SK-N-SH (cell line): ENCODE results near the gene SLC51A. TPM values are rescaled to one million over a fixed set of nuclear protein-coding genes. Genes with fewer than 3 reads are reported as not detected.

Experiments used
- CTCF ChIA-PET: fragments of 300-600, 350-600 bp; formaldehyde crosslinking; extraction: SDS; loops from one replicate; lab custom pipeline; 2021; lab: Yijun Ruan, JAX
- POLR2A ChIA-PET: fragments of 350-600 bp; sonication (Branson Sonifier 250); formaldehyde crosslinking; extraction: SDS; loops from one replicate; lab custom pipeline; 2020; ENCODE audit warnings: antibody characterized with exemption, inconsistent platforms; lab: Yijun Ruan, JAX
- DNase-seq: peaks from one replicate; pipeline ENCODE4 v3.0.0; 2012
- H2AFZ ChIP-seq: fragments of 200-600 bp; sonication (generic); 2 replicates; pipeline ENCODE4 v1.8.1; 2016; ENCODE audit warnings: antibody characterized with exemption, mild to moderate bottlenecking, low read depth
- H3F3A ChIP-seq: fragments of 200-600 bp; sonication (generic); replicated peaks from 2 replicates; pipeline ENCODE3; 2016; ENCODE audit warnings: antibody characterized with exemption, mild to moderate bottlenecking; ENCODE audit not compliant: insufficient read depth
- H3K27ac ChIP-seq, 2 experiments: fragments of 200-500 bp in 1 of 2; fragments of 200-600 bp in 1 of 2; sonication (Bioruptor generic) in 1 of 2; sonication (generic), shearing (Covaris generic) in 1 of 2; 2 replicates each; pipeline versions ENCODE4 v1.5.1 to v1.6.1; 2014 to 2016; ENCODE audit warnings: low read depth in 2 of 2, inconsistent platforms in 1 of 2, low read length in 1 of 2, mild to moderate bottlenecking in 1 of 2, mixed read lengths in 1 of 2
- H3K27me3 ChIP-seq: fragments of 200-600 bp; sonication (generic), shearing (Covaris generic); 2 replicates; pipeline ENCODE4 v1.6.1; 2016; ENCODE audit warnings: mixed run types; ENCODE audit not compliant: insufficient read depth
- H3K36me3 ChIP-seq, 2 experiments: fragments of 200-500 bp in 1 of 2; fragments of 200-600 bp in 1 of 2; sonication (Bioruptor generic) in 1 of 2; sonication (generic) in 1 of 2; replicated peaks in 1 of 2; 2 replicates each; pipeline versions ENCODE3 to v1.5.1; 2014 to 2016; ENCODE audit warnings: low read length in 1 of 2, mild to moderate bottlenecking in 1 of 2; ENCODE audit not compliant: insufficient read depth in 2 of 2, control insufficient read depth in 1 of 2
- H3K4me1 ChIP-seq, 2 experiments: fragments of 200-500 bp in 1 of 2; fragments of 200-600 bp in 1 of 2; sonication (Bioruptor generic) in 1 of 2; sonication (generic), shearing (Covaris generic) in 1 of 2; 2 replicates each; pipeline versions ENCODE4 v1.5.1 to v1.6.1; 2014 to 2016; ENCODE audit warnings: low read depth in 1 of 2, low read length in 1 of 2, mixed run types in 1 of 2; ENCODE audit not compliant: insufficient read depth in 2 of 2, control insufficient read depth in 1 of 2
- H3K4me2 ChIP-seq: fragments of 200-600 bp; sonication (generic), shearing (Covaris generic); 2 replicates; pipeline ENCODE4 v1.6.1; 2017; ENCODE audit warnings: mixed run types
- H3K4me3 ChIP-seq, 2 experiments: fragments of 200-500 bp in 1 of 2; fragments of 200-600 bp in 1 of 2; sonication (Bioruptor generic) in 1 of 2; sonication (generic), shearing (Covaris generic) in 1 of 2; 2 replicates each; pipeline versions ENCODE4 v1.5.1 to v1.8.1; 2014 to 2016; ENCODE audit warnings: low read depth in 2 of 2, inconsistent platforms in 1 of 2, low read length in 1 of 2, mild to moderate bottlenecking in 1 of 2, mixed read lengths in 1 of 2, moderate library complexity in 1 of 2
- H3K79me2 ChIP-seq: fragments of 200-600 bp; sonication (generic); 2 replicates; pipeline ENCODE4 v1.8.1; 2017; ENCODE audit warnings: mild to moderate bottlenecking; ENCODE audit not compliant: insufficient read depth
- H3K9ac ChIP-seq: fragments of 200-600 bp; sonication (generic); 2 replicates; pipeline ENCODE4 v1.6.1; 2017; ENCODE audit warnings: mixed run types
- H3K9me2 ChIP-seq: fragments of 200-600 bp; sonication (generic); 2 replicates; pipeline ENCODE4 v1.6.1; 2017; ENCODE audit warnings: mixed run types
- H3K9me3 ChIP-seq: fragments of 200-600 bp; sonication (generic); 2 replicates; pipeline ENCODE4 v1.6.1; 2017; ENCODE audit warnings: mixed run types, mild to moderate bottlenecking, moderate library complexity
- H4K20me1 ChIP-seq: fragments of 200-600 bp; sonication (generic); 2 replicates; pipeline ENCODE4 v1.6.1; 2017; ENCODE audit warnings: mild to moderate bottlenecking, mixed run types; ENCODE audit not compliant: insufficient read depth
- CHD2 ChIP-seq: fragments of 150-350 bp; IDR thresholded peaks from 2 replicates; pipeline ENCODE4 v1.6.1; 2018; ENCODE audit warnings: low read length; ENCODE audit not compliant: partially characterized antibody
- ELF1 ChIP-seq: IDR thresholded peaks from 2 replicates; pipeline ENCODE4 v1.4.0; 2012
- EP300 ChIP-seq, 2 experiments: IDR thresholded peaks; 2 replicates each; pipeline versions ENCODE4 v1.4.0 to v1.6.1; 2012; ENCODE audit warnings: borderline replicate concordance in 1 of 2, low read depth in 1 of 2, low read length in 1 of 2
- EZH2phosphoT487 ChIP-seq: fragments of 200-600 bp; sonication (generic); IDR thresholded peaks from 2 replicates; pipeline ENCODE4 v1.6.1; 2017; ENCODE audit warnings: low read depth, mixed run types, mild to moderate bottlenecking, antibody characterized with exemption, moderate library complexity, borderline replicate concordance
- FOXJ3 ChIP-seq: sonication (generic); formaldehyde crosslinking; IDR thresholded peaks from 2 replicates; pipeline ENCODE4 v1.5.1; 2020; ENCODE audit warnings: mild to moderate bottlenecking, missing genetic modification reagents
- FOXM1 ChIP-seq: IDR thresholded peaks from 2 replicates; pipeline ENCODE4 v1.4.0; 2012; ENCODE audit warnings: low read depth, mild to moderate bottlenecking
- GABPA ChIP-seq: IDR thresholded peaks from 2 replicates; pipeline ENCODE4 v1.4.0; 2012; ENCODE audit warnings: low read depth, mild to moderate bottlenecking
- GATA2 ChIP-seq: sonication (generic); formaldehyde crosslinking; IDR thresholded peaks from 2 replicates; pipeline ENCODE4 v1.5.0; 2020; ENCODE audit warnings: mild to moderate bottlenecking, missing genetic modification reagents
- JUND ChIP-seq: IDR thresholded peaks from 2 replicates; pipeline ENCODE4 v1.4.0; 2012
- NFIC ChIP-seq: IDR thresholded peaks from 2 replicates; pipeline ENCODE4 v1.4.0; 2012; ENCODE audit warnings: borderline replicate concordance
- RAD21 ChIP-seq: IDR thresholded peaks from 2 replicates; pipeline ENCODE4 v1.6.1; 2012; ENCODE audit warnings: mild to moderate bottlenecking, low read length
- RCOR1 ChIP-seq: fragments of 150-350 bp; IDR thresholded peaks from 2 replicates; pipeline ENCODE4 v1.6.1; 2017; ENCODE audit warnings: antibody characterized with exemption, low read length
- REST ChIP-seq: IDR thresholded peaks from 2 replicates; pipeline ENCODE4 v1.6.1; 2012; ENCODE audit warnings: mild to moderate bottlenecking, low read depth, low read length, moderate library complexity
- RFX5 ChIP-seq: IDR thresholded peaks from 2 replicates; pipeline ENCODE4 v1.6.1; 2012; ENCODE audit warnings: mild to moderate bottlenecking, improper control_type of control experiment, low read length
- TCF12 ChIP-seq: IDR thresholded peaks from 2 replicates; pipeline ENCODE4 v1.4.0; 2012
- WGBS: methylation state at CpG from one replicate; pipeline ENCODE4 v1.1.6; 2017; ENCODE audit warnings: low lambda C conversion rate; 5-methylcytosine and 5-hydroxymethylcytosine counted together
- polyA plus RNA-seq, 3 experiments: library from polyadenylated mRNA; depleted of rRNA; stranded (reverse); fragments of >200 nt; gene quantifications; 2 replicates each; pipeline ENCODE4 v1.2.3, GENCODE V29; 2012
- TF ChIP-seq, protein P1 (sequence below): IDR thresholded peaks from 2 replicates; pipeline ENCODE4 v1.4.0; 2012; ENCODE audit warnings: low read depth, borderline replicate concordance
- TF ChIP-seq, protein P2 (sequence below): IDR thresholded peaks from 2 replicates; pipeline ENCODE4; 2012

Gene SLC51A
- polyA plus RNA-seq, 1 of the 3 experiments (the other 2 are of a cell fraction), result not detected

DNA sequence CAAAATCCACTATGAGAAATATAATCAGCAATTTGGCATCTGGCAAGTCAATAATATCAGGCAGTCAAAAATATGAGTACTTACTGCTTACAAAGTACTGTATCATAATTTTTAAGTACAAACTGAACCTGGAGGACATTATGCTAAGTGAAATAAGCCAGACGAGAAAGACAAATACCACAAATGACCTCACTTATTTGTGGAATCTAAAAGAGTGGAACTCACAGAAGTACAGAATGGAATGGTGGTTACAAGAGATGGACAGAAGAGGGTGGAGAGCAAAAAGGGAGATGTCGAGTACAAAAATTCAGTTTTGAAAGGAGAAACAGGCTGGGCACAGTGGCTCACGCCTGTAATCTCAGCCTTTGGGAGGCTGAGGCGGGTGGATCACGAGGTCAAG, 58.8 kb downstream of the SLC51A start:
- Histone ChIP-seq H3K27ac (no peak overlapping the region), H3K79me2 (peaks cover 85% of the 10 kb centered on the region), H2AFZ (no peak overlapping the region), H3K36me3 (peaks cover 0 to 7% of the 10 kb centered on the region in 2 experiments), H4K20me1 (peaks cover 12% of the 10 kb centered on the region), H3F3A (peaks cover under 1% of the 10 kb centered on the region), H3K9me3 (no peaks in the 10 kb centered on the region), H3K4me2 (no peak overlapping the region), H3K9ac (no peak overlapping the region), H3K9me2 (no peaks in the 10 kb centered on the region), H3K27me3 (no peaks in the 10 kb centered on the region), H3K4me1 (peaks cover 5 to 15% of the 10 kb centered on the region in 2 experiments), H3K4me3 (no peak overlapping the region)
- no peak for TF ChIP-seq JUND
- TF ChIP-seq RCOR1, result no peak
- DNase-seq, result no peak
- ChIA-PET POLR2A (no interaction called here), CTCF (interaction anchor here (1.0 kb wide), 1 partner anchor 21 kb away, joined by 4 read pairs; no protein-coding TSS in a partner anchor)
- 92% methylated on average over 5 of the region's 5 CpGs for WGBS

- no peaks in the 10 kb centered on the region for H3K27me3 ChIP-seq
- H3K9me2 ChIP-seq, result no peaks in the 10 kb centered on the region
- H2AFZ ChIP-seq, result no peak overlapping the region
- no peak overlapping the region for H3K4me3 ChIP-seq
- ChIA-PET POLR2A (no interaction called here), CTCF (interaction anchor here (0.9 to 1.5 kb wide), 5 partner anchors 9 to 258 kb away, joined by 3 to 6 read pairs (median 3); no protein-coding TSS in a partner anchor)
- DNase-seq, result no peak
- peaks cover 3 to 6% of the 10 kb centered on the region in 2 experiments for H3K36me3 ChIP-seq
- no peak for TF ChIP-seq EZH2phosphoT487
- TF ChIP-seq CHD2, result no peak
- TF ChIP-seq FOXM1, result no peak
- TF ChIP-seq TCF12, result no peak
- no peak for TF ChIP-seq RAD21
- TF ChIP-seq NFIC, result no peak
- no peak for TF ChIP-seq REST
- no peak for TF ChIP-seq RFX5
- TF ChIP-seq, protein P1, sequence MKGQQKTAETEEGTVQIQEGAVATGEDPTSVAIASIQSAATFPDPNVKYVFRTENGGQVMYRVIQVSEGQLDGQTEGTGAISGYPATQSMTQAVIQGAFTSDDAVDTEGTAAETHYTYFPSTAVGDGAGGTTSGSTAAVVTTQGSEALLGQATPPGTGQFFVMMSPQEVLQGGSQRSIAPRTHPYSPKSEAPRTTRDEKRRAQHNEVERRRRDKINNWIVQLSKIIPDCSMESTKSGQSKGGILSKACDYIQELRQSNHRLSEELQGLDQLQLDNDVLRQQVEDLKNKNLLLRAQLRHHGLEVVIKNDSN, result no peak
- no peak for TF ChIP-seq GATA2 (CRISPR knock-in tag)
- TF ChIP-seq FOXJ3 (CRISPR knock-in tag), result no peak
- TF ChIP-seq, protein P2, sequence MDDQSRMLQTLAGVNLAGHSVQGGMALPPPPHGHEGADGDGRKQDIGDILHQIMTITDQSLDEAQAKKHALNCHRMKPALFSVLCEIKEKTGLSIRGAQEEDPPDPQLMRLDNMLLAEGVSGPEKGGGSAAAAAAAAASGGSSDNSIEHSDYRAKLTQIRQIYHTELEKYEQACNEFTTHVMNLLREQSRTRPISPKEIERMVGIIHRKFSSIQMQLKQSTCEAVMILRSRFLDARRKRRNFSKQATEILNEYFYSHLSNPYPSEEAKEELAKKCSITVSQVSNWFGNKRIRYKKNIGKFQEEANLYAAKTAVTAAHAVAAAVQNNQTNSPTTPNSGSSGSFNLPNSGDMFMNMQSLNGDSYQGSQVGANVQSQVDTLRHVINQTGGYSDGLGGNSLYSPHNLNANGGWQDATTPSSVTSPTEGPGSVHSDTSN, result no peak
- TF ChIP-seq EP300 (IDR thresholded peaks at IDR 0.05; ENCODE audit: borderline replicate concordance in 1 of 2, low read depth in 1 of 2, low read length in 1 of 2), result no peak
- TF ChIP-seq ELF1, result no peak
- no peak for TF ChIP-seq GABPA
- H4K20me1 ChIP-seq, result no peaks in the 10 kb centered on the region; the same call in 1 of the 2 replicates
- H3K27ac ChIP-seq, result no peak overlapping the region
- H3F3A ChIP-seq, result peaks cover 5% of the 10 kb centered on the region
- no peak overlapping the region for H3K4me2 ChIP-seq
- no peak overlapping the region for H3K9ac ChIP-seq
- H3K79me2 ChIP-seq, result peaks cover 94% of the 10 kb centered on the region
- H3K9me3 ChIP-seq, result no peaks in the 10 kb centered on the region
- 94% methylated on average over 7 of the region's 7 CpGs for WGBS
- peaks cover 6 to 17% of the 10 kb centered on the region in 2 experiments for H3K4me1 ChIP-seq
These were observed 64.5 kb downstream of the SLC51A start for GRCh38 chr3:196280689-196281440.
